ENCODE data around the gene DSCAML1.

The DSCAML1 gene

GRCh38 chr11:117754030-117754429 lies 43.0 kb downstream of the DSCAML1 start:
- no peak for DNase-seq (ENCODE audit: low read depth, low spot score)

- no peak for DNase-seq (ENCODE audit: low read depth, low spot score)
Observed at GRCh38 chr11:117752721-117753237, 44.2 kb downstream of the DSCAML1 start.

- no peak for DNase-seq (ENCODE audit: low read depth, low spot score)
Observed at GRCh38 chr11:117752071-117752470, 44.9 kb downstream of the DSCAML1 start.

- no peak for DNase-seq (ENCODE audit: low read depth, low spot score)
Observed at GRCh38 chr11:117750916-117751662, 45.9 kb downstream of the DSCAML1 start.

- DNase-seq (ENCODE audit: low read depth, low spot score), result no peak
Observed at GRCh38 chr11:117750357-117750756, 46.7 kb downstream of the DSCAML1 start.

- no peak for DNase-seq (ENCODE audit: low read depth, low spot score)
Observed at GRCh38 chr11:117749541-117749910, 47.5 kb downstream of the DSCAML1 start.

GRCh38 chr11:117748771-117749540 lies 48.1 kb downstream of the DSCAML1 start:
- DNase-seq (ENCODE audit: low read depth, low spot score), result no peak

- no peak for DNase-seq (ENCODE audit: low read depth, low spot score)
Observed at GRCh38 chr11:117747892-117748291, 49.1 kb downstream of the DSCAML1 start.

GRCh38 chr11:117745346-117745745 lies 51.7 kb downstream of the DSCAML1 start:
- no peak for DNase-seq (ENCODE audit: low read depth, low spot score)

GRCh38 chr11:117744471-117745150 lies 52.4 kb downstream of the DSCAML1 start:
- no peak for DNase-seq (ENCODE audit: low read depth, low spot score)

- no peak for DNase-seq (ENCODE audit: low read depth, low spot score)
Observed at GRCh38 chr11:117743121-117743815, 53.7 kb downstream of the DSCAML1 start.

GRCh38 chr11:117738246-117738957 lies 58.6 kb downstream of the DSCAML1 start:
- DNase-seq (ENCODE audit: low read depth, low spot score), result no peak

- no peak for DNase-seq (ENCODE audit: low read depth, low spot score)
Observed at GRCh38 chr11:117735350-117735977, 61.6 kb downstream of the DSCAML1 start.

- no peak for DNase-seq (ENCODE audit: low read depth, low spot score)
Observed at GRCh38 chr11:117734601-117735024, 62.4 kb downstream of the DSCAML1 start.

GRCh38 chr11:117733316-117733715 lies 63.7 kb downstream of the DSCAML1 start:
- no peak for DNase-seq (ENCODE audit: low read depth, low spot score)

- no peak for DNase-seq (ENCODE audit: low read depth, low spot score)
Observed at GRCh38 chr11:117731722-117732290, 65.2 kb downstream of the DSCAML1 start.

- DNase-seq (ENCODE audit: low read depth, low spot score), result no peak
Observed at GRCh38 chr11:117730208-117730800, 66.7 kb downstream of the DSCAML1 start.

- DNase-seq (ENCODE audit: low read depth, low spot score), result no peak
Observed at GRCh38 chr11:117725048-117725734, 71.8 kb downstream of the DSCAML1 start.

GRCh38 chr11:117724621-117725020 lies 72.4 kb downstream of the DSCAML1 start:
- no peak for DNase-seq (ENCODE audit: low read depth, low spot score)

Measured in brain pericyte (primary cell).